NCI-H1092 (cell line): ENCODE data around the gene VSTM1.

Source experiments
- DNase-seq: peaks from one replicate; lab custom pipeline; 2025; lab: John Stamatoyannopoulos, UW

The VSTM1 gene

DNA sequence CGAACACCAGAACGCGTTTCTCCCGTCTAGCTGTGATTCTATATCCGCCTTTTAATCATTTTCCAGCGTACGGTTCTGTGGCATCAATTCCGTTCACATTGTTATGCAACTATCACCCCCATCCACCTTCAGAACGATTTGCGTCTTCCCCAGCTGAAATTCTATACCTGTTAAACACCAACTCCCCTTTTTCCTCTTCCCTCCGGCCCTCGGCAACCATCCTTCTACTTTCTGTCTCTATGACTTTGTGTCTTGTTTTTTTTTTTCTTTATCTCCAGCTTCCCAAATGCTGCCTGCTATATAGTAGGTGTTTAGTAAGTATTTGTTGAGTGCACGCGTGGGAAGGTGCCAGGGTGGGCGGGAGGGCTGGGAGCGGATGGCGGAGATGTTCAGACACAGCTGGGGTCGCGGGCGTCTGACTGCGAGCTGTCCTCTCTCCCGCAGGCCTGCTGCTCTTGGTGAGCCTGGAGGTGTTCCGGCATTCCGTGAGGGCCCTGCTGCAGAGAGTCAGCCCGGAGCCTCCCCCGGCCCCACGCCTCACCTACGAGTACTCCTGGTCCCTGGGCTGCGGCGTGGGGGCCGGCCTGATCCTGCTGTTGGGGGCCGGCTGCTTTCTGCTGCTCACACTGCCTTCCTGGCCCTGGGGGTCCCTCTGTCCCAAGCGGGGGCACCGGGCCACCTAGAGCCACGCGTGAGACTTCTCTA, 52.0 kb downstream of the VSTM1 start:
- DNase-seq = no peak

DNA sequence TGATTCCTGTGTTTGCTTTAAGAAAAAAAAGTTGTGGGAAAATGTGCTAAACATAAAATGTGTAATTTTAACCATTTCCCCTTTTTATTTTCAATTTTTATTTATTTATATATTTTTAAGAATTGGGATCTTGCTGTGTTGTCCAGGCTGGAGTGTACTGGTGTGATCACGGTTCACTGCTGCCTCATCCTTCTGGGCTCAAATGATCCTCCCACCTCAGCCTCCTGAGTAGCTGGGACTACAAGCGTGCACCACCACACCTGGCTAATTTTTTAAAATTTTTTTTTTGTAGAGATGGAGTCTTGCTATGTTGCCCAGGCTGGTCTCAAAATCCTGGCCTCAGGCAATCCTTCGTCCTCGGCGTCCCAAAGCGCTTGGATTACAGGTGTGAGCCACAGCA, 53.2 kb downstream of the VSTM1 start:
- no peak for DNase-seq

GRCh38 chr19:54009440-54009839, 54.3 kb downstream of the VSTM1 start:
- no peak for DNase-seq

DNA sequence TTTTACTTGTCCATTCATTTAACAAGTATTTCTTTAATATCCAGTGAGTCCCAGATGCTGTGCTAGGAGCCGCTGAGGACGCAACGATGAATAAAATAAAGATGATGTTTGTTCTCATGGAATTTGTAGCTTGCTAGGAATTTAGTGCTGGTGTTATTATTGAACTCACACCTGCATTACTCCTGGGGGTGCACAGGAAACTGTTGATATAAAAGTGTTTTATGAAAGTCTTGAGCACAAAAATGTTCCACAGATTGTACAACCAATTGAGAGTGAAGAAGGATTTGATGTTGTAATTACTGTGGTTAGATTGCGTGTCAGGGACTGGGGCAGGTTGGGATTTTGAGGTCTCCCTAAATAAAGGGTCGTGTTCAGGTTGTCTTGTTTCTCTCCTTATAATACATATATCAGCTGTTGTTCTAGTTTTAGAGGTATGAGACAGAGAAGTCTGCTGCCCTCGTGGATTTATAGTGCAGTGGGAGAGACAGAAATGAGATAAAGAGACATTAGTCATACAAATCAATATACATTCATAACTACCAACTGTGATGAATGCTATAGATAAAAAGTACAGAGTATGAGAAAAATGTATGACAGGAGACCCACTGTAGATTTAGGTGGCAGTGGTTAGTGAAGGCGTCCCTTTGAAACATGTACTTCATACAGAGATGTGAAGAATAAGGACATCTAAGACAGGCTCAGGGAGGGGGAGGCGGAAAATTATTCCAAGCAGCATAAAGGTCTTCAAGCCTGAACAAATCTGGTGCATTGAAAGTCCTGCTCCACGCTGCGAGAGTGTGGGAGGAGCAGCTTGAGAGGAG, 61.0 kb downstream of the VSTM1 start:
- DNase-seq = no peak

DNA sequence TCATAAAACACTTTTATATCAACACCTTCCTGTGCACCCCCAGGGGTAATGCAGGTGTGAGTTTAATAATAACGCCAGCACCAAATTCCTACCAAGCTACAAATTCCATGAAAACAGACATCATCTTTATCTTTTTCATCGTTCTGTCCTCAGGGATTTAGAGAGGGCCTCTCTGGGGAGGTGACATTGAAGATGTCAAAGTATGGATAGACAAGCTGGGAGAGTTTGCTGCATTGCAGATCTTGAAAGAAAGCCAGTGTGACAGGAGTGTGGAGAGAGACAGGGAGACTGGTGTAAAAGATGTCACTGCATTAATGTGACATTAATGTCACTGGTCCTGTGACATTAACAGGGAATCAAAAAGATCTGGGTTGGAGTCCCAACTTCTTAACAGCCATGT, 62.2 kb downstream of the VSTM1 start:
- no peak for DNase-seq

DNA sequence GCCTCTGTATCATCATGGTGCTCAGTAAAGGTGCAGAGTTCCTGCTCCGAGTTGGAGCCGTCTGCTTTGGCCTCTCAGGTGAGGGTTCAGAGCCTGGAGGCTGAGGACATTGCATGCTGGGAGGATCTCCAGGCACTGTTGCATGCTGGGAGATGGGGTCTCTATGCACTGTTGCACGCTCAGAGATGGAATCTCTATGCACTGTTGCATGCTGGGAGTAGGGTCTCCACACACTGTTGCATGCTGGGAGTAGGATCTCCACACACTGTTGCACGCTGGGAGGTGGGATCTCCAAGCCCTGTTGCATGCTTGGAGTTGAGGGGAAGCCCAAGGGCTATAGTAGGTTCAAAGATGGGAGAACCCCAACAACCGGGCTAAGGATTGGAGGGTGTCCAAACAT, 64.0 kb downstream of the VSTM1 start:
- no peak for DNase-seq

- no peak for DNase-seq
These were observed 65.5 kb downstream of the VSTM1 start for GRCh38 chr19:53998223-53998622.

GRCh38 chr19:53994811-53995210, 68.9 kb downstream of the VSTM1 start:
- no peak for DNase-seq

DNA sequence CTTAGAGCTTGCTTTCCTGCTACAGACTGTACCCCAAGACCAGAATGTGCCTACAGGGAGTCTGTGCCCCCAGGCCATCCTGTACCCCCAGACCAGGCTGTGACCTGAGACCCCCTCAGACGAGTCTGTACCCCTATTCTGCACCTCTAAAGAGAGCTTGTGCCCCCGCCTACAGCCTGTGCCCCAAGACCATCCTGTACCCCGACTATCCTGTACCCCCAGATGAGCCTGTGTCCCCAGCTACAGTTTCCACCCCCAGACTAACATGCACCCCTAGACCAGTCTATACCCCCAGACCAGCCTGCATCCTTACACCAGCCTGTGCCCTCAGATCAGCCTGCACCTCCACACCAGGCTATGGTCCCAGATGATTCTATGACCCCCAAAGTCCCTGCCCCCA, 70.2 kb downstream of the VSTM1 start:
- no peak for DNase-seq

DNA sequence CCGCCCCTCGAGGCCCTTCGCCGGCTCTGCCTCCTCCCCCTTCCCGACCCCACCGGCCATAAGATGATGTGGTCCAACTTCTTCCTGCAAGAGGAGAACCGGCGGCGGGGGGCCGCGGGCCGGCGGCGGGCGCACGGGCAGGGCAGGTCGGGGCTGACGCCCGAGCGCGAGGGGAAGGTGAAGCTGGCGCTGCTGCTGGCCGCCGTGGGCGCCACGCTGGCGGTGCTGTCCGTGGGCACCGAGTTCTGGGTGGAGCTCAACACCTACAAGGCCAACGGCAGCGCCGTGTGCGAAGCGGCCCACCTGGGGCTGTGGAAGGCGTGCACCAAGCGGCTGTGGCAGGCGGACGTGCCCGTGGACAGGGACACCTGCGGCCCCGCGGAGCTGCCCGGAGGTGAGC, 70.9 kb downstream of the VSTM1 start:
- no peak for DNase-seq

GRCh38 chr19:53992211-53992610, 71.5 kb downstream of the VSTM1 start:
- no peak for DNase-seq

DNA sequence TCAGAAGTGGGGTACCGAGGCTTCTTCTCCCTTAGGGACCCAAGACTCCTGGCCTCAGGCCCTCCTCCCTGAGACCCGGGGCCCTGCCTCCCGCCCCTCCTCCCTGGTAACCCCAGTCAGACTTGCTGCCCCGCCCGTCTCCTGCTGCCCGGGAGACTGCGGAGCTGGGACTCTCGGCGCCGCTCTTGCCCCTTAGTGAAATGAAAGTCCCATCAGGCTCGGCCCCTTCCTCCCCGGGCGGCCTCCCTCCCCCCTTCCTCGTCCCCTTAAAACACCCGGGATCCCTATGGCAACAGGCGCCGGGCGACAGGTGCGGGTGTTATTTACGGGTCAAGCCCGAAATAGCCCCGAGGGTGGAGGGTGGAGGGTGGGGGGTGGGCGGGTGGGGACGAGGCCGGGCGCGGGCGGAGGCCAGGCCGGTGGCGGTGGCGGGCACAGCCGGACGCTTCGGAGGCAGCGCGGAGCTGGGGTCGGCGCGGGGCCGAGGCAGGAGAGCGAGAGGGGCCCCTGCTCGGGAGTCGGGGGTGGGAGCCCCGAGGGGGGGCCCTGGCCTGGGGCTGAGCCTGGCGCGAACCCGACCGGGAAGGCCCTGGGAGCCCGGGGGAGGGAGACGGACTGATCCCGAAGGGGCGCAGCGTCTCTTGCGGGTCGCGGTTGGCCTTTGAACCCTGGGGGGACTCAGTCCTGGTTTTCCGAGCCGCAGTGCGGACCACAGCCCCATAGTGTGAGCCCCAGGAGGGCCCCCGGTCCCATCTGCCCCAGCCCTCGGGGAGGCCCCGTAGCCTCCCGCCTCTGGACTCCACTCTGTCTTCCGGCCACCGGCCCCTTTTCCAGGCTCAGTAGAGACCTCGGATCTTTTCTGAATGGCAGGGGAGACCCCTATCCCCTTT, 72.2 kb downstream of the VSTM1 start, which contains the start of gene CACNG6:
Gene CACNG6 (plus strand): TSS at position 414 of the 890 bp plus-strand sequence. CDS start 1,241 bp downstream, outside the sequence.
- DNase-seq = no peak
